ENCODE measurements around the gene TRIM47.
A peak's percentile ranks its signal among the peaks of the same experiment; 100 is the strongest.

The TRIM47 gene

GRCh38 chr17:75831032-75831571 is 47.3 kb downstream of the TRIM47 start:
- DNase-seq (ENCODE audit: low spot score): no peak

DNA sequence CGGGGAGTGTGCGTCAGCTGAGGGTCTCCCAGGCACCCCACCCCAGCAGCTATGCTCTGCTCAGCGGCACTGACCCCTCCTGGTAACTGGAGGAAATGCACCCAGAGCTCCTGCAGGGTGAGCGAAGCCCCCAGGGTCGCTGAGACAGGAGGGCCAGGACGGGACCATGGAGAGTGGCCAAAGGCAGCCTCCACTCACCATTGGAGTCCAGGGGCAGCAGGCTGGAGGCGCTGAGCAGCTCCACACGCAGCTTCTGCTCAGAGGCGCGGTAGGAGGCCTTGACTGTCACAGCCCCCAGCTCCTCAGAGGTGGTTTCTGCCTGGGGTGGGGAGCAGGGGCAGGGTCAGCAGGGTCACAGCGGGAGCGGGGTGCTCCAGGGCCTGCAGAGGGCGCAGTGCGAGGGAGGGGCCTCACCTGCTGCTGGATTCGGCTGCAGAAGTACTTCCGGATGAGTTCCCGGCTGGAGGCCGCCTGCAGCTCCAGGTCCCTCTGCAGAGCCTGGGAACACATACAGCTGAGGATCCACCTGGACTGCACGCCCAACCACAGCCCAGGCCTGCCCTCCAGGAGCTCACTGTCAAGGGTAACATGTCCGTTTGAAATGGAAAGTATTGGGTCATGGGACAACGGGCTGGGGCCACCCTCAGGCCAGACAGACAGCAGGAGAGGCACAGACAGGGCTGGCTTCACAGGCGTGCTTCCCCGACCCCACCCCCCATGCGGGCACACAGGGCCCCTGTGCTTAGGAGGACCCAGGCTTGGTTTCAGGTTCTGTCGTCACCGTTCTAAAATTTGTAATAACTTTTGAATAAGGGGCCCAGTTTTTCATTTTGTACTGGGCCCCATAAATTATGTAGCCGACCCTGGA is 48.0 kb downstream of the TRIM47 start:
- DNase-seq (ENCODE audit: low spot score): no peak

DNA sequence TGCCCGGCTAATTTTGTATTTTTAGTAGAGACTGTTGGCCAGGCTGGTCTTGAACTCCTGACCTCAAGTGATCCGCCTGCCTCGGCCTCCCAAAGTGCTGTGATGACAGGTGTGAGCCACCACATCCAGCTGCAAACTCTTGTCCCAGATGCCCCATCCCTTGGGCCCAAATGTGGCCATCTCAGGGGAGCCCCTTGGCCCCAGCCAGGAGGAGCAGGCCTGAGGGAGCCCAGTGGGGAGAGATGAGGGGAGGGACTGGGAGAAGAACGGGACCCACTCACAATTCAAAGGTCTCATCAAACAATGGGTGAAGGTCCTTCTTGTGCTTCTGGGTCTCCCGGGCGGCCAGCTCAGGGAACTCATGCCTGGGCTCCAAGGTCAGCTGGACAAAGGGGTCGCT is 48.6 kb downstream of the TRIM47 start:
- DNase-seq (ENCODE audit: low spot score): no peak

DNA sequence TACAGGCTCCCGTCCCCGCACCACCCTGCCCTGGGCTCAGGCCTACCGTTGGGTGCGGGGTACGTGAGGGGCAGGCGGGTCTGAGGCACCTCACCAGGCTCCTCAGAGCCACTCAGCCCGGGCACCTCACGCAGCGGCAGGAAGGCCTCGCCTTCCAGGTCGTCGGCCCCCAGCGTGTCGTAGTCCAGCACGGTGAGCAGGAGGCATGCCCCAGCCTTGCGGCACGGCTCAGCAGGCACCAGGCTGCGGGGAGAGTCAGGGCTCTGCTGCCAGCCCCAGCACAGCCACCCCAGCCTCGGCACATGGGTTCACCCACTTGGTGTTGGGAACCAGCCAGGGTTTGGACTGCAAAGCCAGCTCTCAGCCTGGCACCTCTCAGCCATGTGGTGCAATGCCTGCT is 49.6 kb downstream of the TRIM47 start:
- no peak for DNase-seq (ENCODE audit: low spot score)

DNA sequence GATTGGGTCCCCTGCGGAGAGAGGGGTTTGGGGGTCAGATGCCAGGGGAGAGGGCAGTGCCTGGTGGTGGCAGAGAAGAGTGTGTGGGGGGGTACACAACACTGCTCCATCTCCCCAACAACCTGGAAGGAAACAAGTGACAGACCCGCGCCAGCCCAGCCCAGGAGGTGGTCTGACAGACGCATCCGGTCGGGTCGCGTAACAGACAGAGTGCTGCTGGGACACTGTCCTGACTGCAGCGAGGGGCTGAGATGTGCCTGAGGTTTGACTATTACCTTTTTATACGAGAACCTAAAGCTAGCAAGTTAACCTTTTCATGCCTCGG is 50.3 kb downstream of the TRIM47 start:
- no peak for DNase-seq (ENCODE audit: low spot score)

DNA sequence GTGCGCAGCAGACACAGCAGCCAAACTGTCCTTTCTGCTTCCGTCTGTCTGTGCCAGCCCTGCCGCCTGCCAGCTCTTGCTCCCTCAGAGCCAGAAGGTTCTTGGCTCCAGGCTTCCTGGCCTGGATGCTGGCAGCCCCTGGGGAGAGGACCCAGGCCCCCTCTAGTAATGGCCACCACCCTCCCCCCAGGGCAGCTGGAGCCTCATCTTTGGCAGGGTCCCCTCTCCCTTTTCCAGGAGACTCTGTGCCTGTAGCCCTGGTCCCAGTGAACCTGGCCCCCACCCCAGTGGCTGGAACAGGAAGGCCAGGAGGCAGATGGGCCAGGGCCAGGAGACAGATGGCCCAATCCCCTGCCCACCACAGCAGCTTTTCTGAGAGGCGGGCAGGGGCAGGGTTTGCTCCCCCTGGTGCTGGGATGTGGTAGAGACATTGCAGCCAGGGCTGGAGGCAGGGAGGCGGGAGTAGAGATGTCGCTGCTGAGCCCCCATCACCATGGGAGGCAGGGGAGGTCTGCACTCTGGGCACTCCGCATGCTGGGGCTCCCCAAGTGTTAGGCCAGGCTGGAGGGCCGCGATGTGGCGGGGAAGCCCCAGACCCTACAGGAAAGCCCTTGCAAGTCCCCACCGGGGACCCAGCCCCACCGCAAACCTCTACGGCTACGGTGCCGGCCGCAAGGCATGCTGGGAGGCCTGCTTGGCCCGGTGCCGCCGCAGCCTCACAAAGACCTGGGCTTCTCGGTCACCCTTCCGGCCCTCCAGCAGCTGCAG is 50.9 kb downstream of the TRIM47 start:
- peak; percentile 65 for DNase-seq (ENCODE audit: low spot score)

GRCh38 chr17:75826561-75827307 is 51.6 kb downstream of the TRIM47 start:
- no peak for DNase-seq (ENCODE audit: low spot score)

DNA sequence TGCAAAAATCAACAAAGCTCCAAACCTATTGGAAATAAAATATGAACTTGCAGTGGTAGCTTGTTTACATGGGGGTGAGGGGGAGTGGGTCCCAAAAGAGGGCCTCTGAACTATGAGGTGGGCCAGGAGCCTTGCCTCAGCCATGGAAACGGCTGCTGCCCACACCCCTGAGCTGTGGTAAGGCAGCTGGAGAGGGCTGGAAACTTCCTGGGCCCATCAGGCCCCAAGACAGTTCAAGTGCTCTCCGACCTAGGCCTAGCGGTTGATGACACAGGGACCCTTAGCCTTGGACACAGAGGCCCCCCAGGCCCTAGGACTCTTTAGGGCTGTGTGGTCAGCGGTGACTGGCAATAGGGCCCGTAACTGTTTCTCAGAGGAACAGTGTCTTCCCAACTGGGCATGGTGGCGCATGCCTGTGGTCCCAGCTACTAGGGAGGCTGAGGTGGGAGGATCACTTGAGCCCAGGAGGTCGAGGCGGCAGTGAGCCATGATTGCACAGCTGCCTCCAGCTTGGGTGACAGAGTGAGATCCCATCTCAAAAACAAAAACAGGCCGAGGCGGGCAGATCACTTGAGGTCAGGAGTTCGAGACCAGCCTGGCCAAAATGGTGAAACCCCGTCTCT is 52.5 kb downstream of the TRIM47 start:
- DNase-seq (ENCODE audit: low spot score): no peak

DNA sequence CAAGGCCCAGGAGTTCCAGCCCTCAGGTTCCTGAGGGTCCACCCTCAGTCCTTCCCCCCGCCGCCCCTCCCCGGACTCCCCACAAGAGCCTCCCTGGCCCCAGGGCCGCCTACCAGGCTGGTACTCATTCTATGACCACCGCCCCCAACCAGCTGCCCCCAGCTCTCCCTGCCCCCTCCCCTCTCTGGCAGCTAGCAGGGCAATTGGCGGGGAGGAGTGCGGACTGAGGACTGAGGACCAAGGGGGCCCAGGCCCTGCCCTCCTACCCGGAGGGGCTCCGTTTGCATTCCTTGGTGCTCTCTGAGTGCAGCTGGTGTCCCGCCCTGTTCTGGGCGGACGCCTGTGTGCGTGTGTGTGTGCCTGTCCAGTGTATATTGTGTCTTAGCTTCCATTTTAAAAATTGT is 53.2 kb downstream of the TRIM47 start:
- no peak for DNase-seq (ENCODE audit: low spot score)

DNA sequence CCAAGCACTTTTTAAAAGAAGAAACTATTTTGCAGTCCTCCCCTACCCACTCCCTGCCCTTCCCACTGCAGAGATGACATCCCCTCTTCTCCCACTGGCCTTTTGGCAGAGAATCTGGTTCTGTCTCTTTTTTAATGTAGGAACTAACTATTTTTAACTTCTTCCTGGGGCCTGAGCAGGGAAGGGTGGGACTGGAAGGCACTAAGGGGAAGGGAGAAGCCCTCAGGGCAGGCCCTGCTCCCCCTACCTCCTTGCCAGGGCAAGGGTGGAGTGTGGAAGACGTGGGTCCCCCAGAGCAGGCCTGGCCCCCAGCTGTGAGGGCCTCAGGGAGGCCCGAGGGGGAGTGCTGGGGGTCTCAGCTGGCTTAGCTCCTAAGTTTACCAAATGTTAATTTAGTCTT is 53.7 kb downstream of the TRIM47 start:
- no peak for DNase-seq (ENCODE audit: low spot score)

Measured in putamen (tissue), 1 donor.